T-helper 17 cell (primary cell): Measurements from ENCODE around the gene BICD1. TPM values are rescaled to one million over a fixed set of nuclear protein-coding genes. Genes with fewer than 3 reads are reported as not detected.

Experiments used
- ATAC-seq: fragments of 150-1000 bp; cut with Tn5 transposase; 2 replicates; pipeline ENCODE4 v1.10.0; 2021; ENCODE audit warnings: mild to moderate bottlenecking, moderate library complexity
- DNase-seq, 3 donors: peaks; one replicate each; pipeline versions ENCODE4 v3.0.0 to v3.0.0-alpha.2; 2020 to 2021
- H3K9me3 ChIP-seq: one replicate; pipeline ENCODE4 v1.7.0; 2013; ENCODE audit warnings: low read length, mild to moderate bottlenecking; ENCODE audit not compliant: control insufficient read depth, poor library complexity, severe bottlenecking
- H3K27ac Mint-ChIP-seq: one replicate; pipeline ENCODE4 v1.8.0; 2022; ENCODE audit warnings: mild to moderate bottlenecking, moderate library complexity, mixed read lengths
- H3K27me3 Mint-ChIP-seq: one replicate; pipeline ENCODE4 v1.8.0; 2022; ENCODE audit warnings: mixed read lengths
- H3K36me3 Mint-ChIP-seq: one replicate; pipeline ENCODE4 v1.8.0; 2022; ENCODE audit warnings: low read depth, mixed read lengths
- H3K4me1 Mint-ChIP-seq: one replicate; pipeline ENCODE4 v1.8.0; 2022; ENCODE audit warnings: mild to moderate bottlenecking, mixed read lengths
- H3K4me3 Mint-ChIP-seq: one replicate; pipeline ENCODE4 v1.8.0; 2022; ENCODE audit warnings: mild to moderate bottlenecking, moderate library complexity, mixed read lengths
- total RNA-seq, 4 donors: library from RNA in 2 of 4; stranded (reverse) in 2 of 4; gene quantifications; one replicate each; pipeline ENCODE4 v1.2.3 and lab custom pipeline; 2022 to 2026

BICD1 gene
- total RNA-seq, 2 donors from 2014 or later, result 10.5 to 15.8 TPM

GRCh38 chr12:32303174-32303549 lies 196.5 kb downstream of the BICD1 start:
- ATAC-seq (no peak), DNase-seq (no peak)
- Mint-ChIP-seq H3K4me3 (no peak overlapping the region), H3K27me3 (no peaks in the 10 kb centered on the region), H3K4me1 (peaks cover 3% of the 10 kb centered on the region), H3K36me3 (no peaks in the 10 kb centered on the region), H3K27ac (no peak overlapping the region)
- H3K9me3 ChIP-seq, result no peaks in the 10 kb centered on the region

- Mint-ChIP-seq H3K36me3 (no peaks in the 10 kb centered on the region), H3K4me3 (no peak overlapping the region), H3K27ac (no peak overlapping the region), H3K4me1 (peaks cover 3% of the 10 kb centered on the region), H3K27me3 (no peaks in the 10 kb centered on the region)
- ATAC-seq, result no peak
- no peaks in the 10 kb centered on the region for H3K9me3 ChIP-seq
- DNase-seq, result no peak
These were observed 198.5 kb downstream of the BICD1 start for GRCh38 chr12:32305163-32305562.

DNA sequence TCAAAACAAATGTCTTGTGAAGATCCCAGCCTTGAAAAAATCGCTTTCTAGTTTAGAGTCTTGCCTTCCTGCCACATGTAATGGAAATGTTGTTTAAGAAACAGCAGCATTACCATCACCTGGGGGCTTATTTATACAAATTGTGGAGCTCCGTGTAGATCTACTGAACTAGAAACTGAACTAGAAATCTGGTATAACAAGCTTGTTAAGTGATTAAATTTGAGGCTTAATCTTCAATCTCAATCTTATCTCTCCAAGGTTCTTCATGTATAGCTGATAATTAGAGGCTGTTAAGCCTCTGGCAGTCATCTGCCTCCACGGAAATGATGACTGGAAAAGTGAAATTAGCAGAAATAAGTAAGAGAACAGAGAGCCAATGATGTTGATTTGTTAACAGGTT lies 200.7 kb downstream of the BICD1 start:
- Mint-ChIP-seq H3K4me3 (no peak overlapping the region), H3K27ac (no peak overlapping the region), H3K36me3 (no peaks in the 10 kb centered on the region), H3K4me1 (peaks cover 3% of the 10 kb centered on the region), H3K27me3 (no peaks in the 10 kb centered on the region)
- H3K9me3 ChIP-seq, result no peaks in the 10 kb centered on the region
- DNase-seq (no peak), ATAC-seq (no peak)

GRCh38 chr12:32309811-32310736 lies 203.4 kb downstream of the BICD1 start:
- Mint-ChIP-seq H3K4me3 (no peak overlapping the region), H3K27me3 (no peaks in the 10 kb centered on the region), H3K4me1 (peaks cover 2% of the 10 kb centered on the region), H3K36me3 (no peaks in the 10 kb centered on the region), H3K27ac (no peak overlapping the region)
- no peak for ATAC-seq
- DNase-seq, result no peak
- H3K9me3 ChIP-seq, result no peaks in the 10 kb centered on the region

GRCh38 chr12:32312049-32312670 lies 205.5 kb downstream of the BICD1 start:
- DNase-seq (no peak), ATAC-seq (no peak)
- no peaks in the 10 kb centered on the region for H3K9me3 ChIP-seq
- Mint-ChIP-seq H3K4me3 (no peak overlapping the region), H3K27me3 (no peaks in the 10 kb centered on the region), H3K27ac (no peak overlapping the region), H3K4me1 (peaks cover 2% of the 10 kb centered on the region), H3K36me3 (no peaks in the 10 kb centered on the region)

DNA sequence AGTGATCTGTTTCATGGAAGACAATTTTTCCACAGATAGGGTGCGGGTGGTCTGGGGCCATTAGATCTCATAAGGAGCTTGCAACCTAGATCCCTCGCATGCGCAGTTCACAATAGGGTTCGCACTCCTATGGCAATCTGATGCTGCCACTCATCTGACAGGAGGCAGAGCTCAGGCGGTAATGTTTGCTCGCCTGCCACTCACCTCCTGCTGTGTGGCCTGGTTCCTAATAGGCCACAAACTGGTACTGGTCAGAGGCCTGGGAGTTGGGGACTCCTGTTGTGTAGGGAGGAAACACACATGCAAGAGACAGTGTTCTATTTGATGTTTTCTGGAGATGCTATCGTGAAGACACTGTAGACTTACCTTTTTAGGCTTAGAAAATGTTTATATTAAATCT lies 215.7 kb downstream of the BICD1 start:
- no peak overlapping the region for H3K27ac Mint-ChIP-seq
- ATAC-seq, result no peak

GRCh38 chr12:32331133-32331532 lies 224.5 kb downstream of the BICD1 start:
- ATAC-seq (no peak), DNase-seq (no peak)
- H3K36me3 Mint-ChIP-seq, result peaks cover 10% of the 10 kb centered on the region
- no peaks in the 10 kb centered on the region for H3K9me3 ChIP-seq
- H3K4me1 Mint-ChIP-seq, result peaks cover 2% of the 10 kb centered on the region
- no peaks in the 10 kb centered on the region for H3K27me3 Mint-ChIP-seq
- no peak overlapping the region for H3K27ac Mint-ChIP-seq
- H3K4me3 Mint-ChIP-seq, result no peak overlapping the region

More for the DNA sequence above, 215.7 kb downstream of the BICD1 start:
- H3K4me1 Mint-ChIP-seq, result no peaks in the 10 kb centered on the region
- no peak overlapping the region for H3K4me3 Mint-ChIP-seq
- H3K36me3 Mint-ChIP-seq, result peaks cover 3% of the 10 kb centered on the region
- no peaks in the 10 kb centered on the region for H3K27me3 Mint-ChIP-seq
- no peak for DNase-seq
- no peaks in the 10 kb centered on the region for H3K9me3 ChIP-seq

DNA sequence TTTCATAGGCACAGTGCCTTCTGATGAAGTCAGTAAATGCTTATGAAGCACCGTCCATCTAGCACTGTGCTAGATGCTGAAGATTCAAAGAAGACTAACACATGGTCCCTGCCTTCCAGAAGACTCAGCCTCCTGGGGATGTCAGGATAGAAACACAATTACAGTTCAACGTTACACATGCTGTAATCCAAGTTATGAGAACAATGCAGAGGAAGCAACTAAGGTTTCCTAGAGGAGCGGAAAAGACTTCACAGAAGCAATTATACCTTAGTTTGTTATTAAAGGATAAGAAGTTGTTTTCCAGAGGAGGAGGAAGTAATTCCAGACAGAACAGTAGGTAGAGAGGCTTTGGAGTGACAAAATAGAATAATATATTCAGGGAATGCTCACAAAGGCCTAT lies 225.8 kb downstream of the BICD1 start:
- no peaks in the 10 kb centered on the region for H3K27me3 Mint-ChIP-seq
- H3K36me3 Mint-ChIP-seq, result peaks cover 7% of the 10 kb centered on the region
- no peak for ATAC-seq
- no peaks in the 10 kb centered on the region for H3K9me3 ChIP-seq
- no peak for DNase-seq
- H3K4me3 Mint-ChIP-seq, result no peak overlapping the region
- no peak overlapping the region for H3K27ac Mint-ChIP-seq
- H3K4me1 Mint-ChIP-seq, result peaks cover 2% of the 10 kb centered on the region

DNA sequence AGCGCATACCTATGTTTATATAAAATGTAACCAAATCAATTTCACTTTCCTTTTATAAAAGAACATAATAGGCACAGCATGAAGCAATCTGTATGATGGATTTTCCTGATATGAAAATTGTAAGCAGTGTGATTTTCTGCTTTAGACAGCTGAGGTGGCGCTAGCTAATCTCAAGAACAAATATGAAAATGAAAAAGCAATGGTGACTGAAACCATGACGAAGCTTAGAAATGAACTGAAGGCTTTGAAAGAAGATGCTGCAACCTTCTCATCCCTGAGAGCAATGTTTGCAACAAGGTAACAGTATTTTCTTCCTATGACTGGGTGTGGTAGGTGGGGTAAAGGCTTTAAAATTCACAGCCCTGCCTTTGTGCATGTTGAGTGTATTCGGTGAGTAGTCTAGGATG lies 227.7 kb downstream of the BICD1 start:
- no peaks in the 10 kb centered on the region for H3K27me3 Mint-ChIP-seq
- DNase-seq (no peak), ATAC-seq (no peak)

DNA sequence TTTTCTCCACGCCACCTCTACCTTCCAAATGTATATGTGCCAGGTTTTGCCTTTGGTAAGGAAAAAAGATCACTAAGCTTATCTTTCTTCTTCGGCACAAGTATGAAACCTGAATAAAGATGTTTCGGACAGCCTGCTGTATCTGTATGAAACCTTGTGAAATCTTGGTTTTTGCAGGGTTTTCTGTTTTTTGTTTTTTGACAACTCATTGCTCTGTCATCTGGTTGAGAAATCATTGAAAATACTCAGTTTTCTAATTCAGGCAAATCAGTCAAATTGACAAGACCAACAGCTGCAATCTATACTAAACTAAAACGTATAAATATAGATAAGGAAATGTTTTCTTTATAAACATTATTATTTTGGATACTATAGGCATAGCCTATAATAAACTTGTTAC lies 229.6 kb downstream of the BICD1 start:
- DNase-seq, result no peak

More for the DNA sequence above, 227.7 kb downstream of the BICD1 start:
- H3K36me3 Mint-ChIP-seq, result peaks cover 9% of the 10 kb centered on the region
- H3K4me1 Mint-ChIP-seq, result peaks cover 3% of the 10 kb centered on the region
- H3K27ac Mint-ChIP-seq, result no peak overlapping the region
- no peaks in the 10 kb centered on the region for H3K9me3 ChIP-seq
- no peak overlapping the region for H3K4me3 Mint-ChIP-seq

DNA sequence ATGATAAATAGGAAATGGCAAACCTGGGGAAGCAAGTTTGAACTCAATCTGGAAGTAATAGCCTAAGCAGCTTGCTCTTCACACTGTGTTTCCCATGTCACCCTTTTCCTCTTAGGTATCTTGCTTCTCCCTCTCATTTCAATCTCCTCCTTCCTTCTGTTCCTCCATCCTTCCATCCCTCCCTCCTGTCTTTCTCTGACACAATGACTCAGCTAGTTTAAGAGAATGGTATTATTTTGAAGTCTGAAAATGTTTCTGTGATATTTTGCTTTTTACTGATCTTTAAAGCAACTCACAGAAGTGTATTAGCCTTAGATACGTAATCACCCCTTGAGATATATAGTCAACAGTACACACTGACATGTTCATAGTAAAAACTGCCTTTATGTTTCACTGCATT lies 236.8 kb downstream of the BICD1 start:
- no peak for DNase-seq
- H3K27me3 Mint-ChIP-seq, result no peaks in the 10 kb centered on the region
- no peak overlapping the region for H3K4me3 Mint-ChIP-seq
- H3K27ac Mint-ChIP-seq, result peak overlapping the region; percentile 82
- peaks cover 6% of the 10 kb centered on the region for H3K36me3 Mint-ChIP-seq
- ATAC-seq, result no peak
- H3K9me3 ChIP-seq, result no peaks in the 10 kb centered on the region
- H3K4me1 Mint-ChIP-seq, result peaks cover 2% of the 10 kb centered on the region

More for the DNA sequence above, 229.6 kb downstream of the BICD1 start:
- no peak overlapping the region for H3K4me3 Mint-ChIP-seq
- H3K9me3 ChIP-seq, result no peaks in the 10 kb centered on the region
- peaks cover 3% of the 10 kb centered on the region for H3K4me1 Mint-ChIP-seq
- no peaks in the 10 kb centered on the region for H3K27me3 Mint-ChIP-seq
- H3K27ac Mint-ChIP-seq, result no peak overlapping the region
- peaks cover 10% of the 10 kb centered on the region for H3K36me3 Mint-ChIP-seq
- no peak for ATAC-seq

- no peak overlapping the region for H3K4me3 Mint-ChIP-seq
- peak overlapping the region; percentile 82 for H3K27ac Mint-ChIP-seq
- H3K27me3 Mint-ChIP-seq, result no peaks in the 10 kb centered on the region
- peaks cover 3% of the 10 kb centered on the region for H3K36me3 Mint-ChIP-seq
- no peak for ATAC-seq
- no peak for DNase-seq
- H3K4me1 Mint-ChIP-seq, result no peaks in the 10 kb centered on the region
- no peaks in the 10 kb centered on the region for H3K9me3 ChIP-seq
These were observed 237.4 kb downstream of the BICD1 start for GRCh38 chr12:32344047-32344446.

GRCh38 chr12:32353540-32353939 lies 246.9 kb downstream of the BICD1 start:
- DNase-seq (no peak), ATAC-seq (no peak)
- no peaks in the 10 kb centered on the region for H3K27me3 Mint-ChIP-seq
- H3K4me1 Mint-ChIP-seq, result no peaks in the 10 kb centered on the region
- H3K27ac Mint-ChIP-seq, result no peak overlapping the region
- H3K4me3 Mint-ChIP-seq, result no peak overlapping the region
- peaks cover 3% of the 10 kb centered on the region for H3K36me3 Mint-ChIP-seq
- no peaks in the 10 kb centered on the region for H3K9me3 ChIP-seq
